ENCODE results near the gene PTPN1.

DNA sequence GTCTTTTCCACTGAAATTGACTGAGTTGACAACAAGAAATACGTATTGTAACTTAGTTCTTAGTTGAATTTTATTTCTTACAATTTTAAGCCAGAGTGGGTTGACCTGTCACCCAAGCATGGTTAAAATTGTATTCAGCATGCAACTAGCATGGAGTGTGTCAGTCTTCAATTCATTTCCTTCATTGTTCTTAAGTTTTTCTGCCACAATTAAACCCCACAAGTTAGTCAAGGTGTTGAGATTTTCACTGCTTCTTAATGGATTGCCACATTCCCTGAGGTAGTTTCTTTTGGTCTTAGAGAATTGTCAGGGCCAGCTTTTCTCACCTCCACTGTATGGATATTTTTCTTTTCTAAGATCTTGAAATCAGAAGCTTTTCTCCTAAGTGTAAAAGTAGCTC, 2.1 kb downstream of the PTPN1 start:
- TF ChIP-seq, protein P1, sequence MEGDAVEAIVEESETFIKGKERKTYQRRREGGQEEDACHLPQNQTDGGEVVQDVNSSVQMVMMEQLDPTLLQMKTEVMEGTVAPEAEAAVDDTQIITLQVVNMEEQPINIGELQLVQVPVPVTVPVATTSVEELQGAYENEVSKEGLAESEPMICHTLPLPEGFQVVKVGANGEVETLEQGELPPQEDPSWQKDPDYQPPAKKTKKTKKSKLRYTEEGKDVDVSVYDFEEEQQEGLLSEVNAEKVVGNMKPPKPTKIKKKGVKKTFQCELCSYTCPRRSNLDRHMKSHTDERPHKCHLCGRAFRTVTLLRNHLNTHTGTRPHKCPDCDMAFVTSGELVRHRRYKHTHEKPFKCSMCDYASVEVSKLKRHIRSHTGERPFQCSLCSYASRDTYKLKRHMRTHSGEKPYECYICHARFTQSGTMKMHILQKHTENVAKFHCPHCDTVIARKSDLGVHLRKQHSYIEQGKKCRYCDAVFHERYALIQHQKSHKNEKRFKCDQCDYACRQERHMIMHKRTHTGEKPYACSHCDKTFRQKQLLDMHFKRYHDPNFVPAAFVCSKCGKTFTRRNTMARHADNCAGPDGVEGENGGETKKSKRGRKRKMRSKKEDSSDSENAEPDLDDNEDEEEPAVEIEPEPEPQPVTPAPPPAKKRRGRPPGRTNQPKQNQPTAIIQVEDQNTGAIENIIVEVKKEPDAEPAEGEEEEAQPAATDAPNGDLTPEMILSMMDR (optimal IDR thresholded peaks at IDR 0.05 in 1 of 3, IDR thresholded peaks at IDR 0.05 in 1 of 3, conservative IDR thresholded peaks at IDR 0.05 in 1 of 3; ENCODE audit: extremely low read depth in 1 of 3, insufficient read depth in 2 of 3, low read length in 3 of 3) = no peak
- TF ChIP-seq EZH2 (IDR thresholded peaks at IDR 0.05; ENCODE audit: low read length) = no peak

Measured in keratinocyte (primary cell).